HG02623 (cell line): ENCODE results near the gene SYMPK.
"Not testable (repeated sequence)": the region's sequence is repeated elsewhere in the genome, so short reads cannot be mapped to it uniquely, and the experiment has no call there.

Experiments used
- ATAC-seq: cut with Tn5 transposase; IDR thresholded peaks from one replicate; pipeline ENCODE4 v1.9.1; 2021; ENCODE audit warnings: moderate library complexity; ENCODE audit not compliant: unreplicated experiment

The SYMPK gene

GRCh38 chr19:45870798-45871197, 7.9 kb upstream of the SYMPK start:
- ATAC-seq, result no peak

- not testable (repeated sequence) for ATAC-seq
Measured at GRCh38 chr19:45867241-45867640, 4.3 kb upstream of the SYMPK start.

GRCh38 chr19:45866400-45867176, 3.6 kb upstream of the SYMPK start:
- no peak for ATAC-seq

- no peak for ATAC-seq
Measured at GRCh38 chr19:45865269-45865948, 2.5 kb upstream of the SYMPK start.

DNA sequence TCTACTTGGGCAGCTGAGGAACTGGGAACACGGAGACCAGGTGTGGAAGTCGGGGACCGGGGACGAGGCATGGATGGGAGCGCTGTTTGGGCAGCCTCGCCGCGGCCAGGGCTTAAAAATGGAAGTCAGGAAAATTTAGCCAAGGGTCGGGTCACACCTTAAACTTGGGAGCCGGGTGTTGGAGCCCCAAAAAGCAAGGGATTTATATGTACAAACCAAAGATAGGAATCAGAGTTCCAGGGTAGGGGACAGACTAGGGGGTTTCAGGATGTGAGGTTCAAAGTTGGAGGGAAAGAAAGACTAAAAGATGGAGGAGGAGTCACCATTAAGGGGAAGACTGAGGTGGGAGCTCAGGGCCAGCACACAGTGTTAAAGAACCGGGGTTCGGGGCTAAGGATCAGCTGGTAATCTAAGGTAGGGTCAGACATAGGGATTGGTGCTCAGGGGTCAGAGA, 1.7 kb upstream of the SYMPK start:
- no peak for ATAC-seq

- no peak for ATAC-seq
Measured at GRCh38 chr19:45863840-45864628, 1.1 kb upstream of the SYMPK start, which contains the start of gene FOXA3. Gene FOXA3, plus strand, starts transcription at chr19:45864326. Its CDS starts 131 bp downstream, at chr19:45864457.

DNA sequence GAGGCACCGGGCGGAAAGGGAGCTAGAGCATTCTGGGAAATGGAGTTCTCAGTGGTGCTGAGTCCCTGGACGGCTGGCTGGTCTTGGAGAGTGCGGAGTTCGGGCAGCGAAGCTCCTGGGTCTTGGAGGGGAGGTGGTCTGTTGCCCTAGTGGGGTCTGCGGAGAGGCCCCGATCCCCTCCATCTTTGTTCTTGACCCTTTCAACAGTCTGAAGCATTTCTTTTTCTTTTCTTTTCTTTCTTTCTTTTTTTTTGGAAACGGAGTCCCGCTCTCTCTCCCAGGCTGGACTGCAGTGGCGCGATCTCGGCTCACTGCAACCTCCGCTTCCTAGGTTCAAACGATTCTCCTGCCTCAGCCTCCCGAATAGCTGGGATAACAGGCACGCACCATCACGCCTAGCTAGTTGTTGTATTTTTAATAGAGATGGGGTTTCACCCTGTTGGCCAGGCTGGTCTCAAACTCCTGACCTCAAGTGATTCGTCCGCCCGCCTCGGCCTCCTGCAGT, 440 bp upstream of the SYMPK start:
- no peak for ATAC-seq

DNA sequence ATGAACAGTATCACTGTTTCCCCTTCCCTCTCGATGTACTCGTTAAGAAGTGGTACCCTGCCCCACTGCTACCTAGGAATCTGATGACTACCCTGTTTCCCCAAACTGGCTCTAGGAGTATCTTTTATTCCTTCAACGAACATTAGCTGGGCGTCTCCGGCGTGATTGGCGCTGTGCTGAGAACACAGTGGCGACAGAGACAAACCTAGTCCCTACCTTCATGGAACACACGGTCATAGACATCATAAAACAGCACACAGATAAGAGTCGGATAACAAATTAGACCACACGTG, 730 bp downstream of the SYMPK start:
- no peak for ATAC-seq

DNA sequence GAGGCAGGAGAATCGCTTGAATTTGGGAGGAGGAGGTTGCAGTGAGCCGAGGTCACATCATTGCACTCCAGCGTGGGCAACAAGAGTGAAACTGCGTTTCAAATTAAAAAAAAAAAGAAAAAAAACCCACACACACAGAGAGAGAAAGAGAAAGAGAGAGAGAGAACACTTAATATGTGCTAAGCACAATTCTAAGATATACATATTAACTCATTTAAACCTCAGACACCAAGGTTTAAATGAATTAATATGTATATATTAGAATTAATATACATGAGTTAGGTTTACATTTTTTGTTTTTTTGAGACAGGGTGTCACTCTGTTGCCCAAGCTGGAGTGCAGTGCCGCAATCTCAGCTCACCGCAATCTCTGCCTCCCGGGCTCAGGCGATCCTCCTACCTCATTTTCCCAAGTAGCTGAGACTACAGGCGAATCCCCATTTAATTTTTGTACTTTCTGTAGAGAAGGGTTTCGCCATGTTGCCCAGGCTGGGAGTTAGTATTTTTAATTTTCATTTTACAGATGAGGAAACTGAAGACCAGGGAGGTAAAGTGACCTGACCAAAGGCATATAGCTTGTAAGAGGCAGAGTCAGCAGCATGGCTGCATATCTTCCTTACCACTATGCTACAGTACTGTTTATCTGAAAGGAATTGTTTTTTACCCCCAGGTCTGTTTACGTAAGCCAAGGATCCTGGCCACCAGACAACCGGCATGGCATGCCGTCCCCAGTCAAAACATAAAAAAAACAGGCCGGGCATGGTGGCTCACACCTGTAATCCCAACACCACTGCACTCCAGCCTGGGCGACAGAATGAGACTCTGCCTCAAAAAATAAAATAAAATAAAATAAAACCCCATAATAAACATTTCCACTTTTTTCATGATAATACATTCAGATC, 2.3 kb downstream of the SYMPK start:
- no peak for ATAC-seq

DNA sequence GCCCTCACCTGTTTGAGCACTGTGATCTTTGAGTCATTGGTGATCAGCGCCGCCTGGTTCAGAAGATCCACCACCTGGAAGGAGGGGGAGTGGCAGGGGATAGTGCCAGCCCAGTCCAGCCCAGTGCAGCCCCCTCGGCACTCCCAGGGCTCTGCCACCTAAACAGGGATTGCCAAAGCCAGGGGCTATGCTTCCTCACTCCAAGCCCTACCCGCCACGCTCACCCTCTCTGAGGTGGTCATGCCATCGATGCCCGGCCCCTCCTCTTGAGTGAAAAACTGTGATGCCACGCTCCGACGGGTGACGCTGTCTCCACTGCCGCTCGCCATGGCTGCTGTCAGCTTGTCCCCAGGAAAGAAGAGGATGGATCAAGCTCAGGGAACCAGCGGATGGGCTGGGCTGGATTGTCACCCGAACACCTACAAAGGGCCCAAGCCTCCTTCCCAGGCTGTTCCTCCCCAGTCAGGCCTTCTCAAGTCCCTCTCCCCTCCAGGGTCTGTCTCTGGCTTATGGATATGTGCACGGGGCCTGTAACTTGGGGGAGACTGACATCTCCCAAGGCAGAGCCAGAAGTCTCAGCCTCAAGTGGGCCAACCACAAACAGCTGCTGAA, 8.7 kb downstream of the SYMPK start:
- no peak for ATAC-seq

DNA sequence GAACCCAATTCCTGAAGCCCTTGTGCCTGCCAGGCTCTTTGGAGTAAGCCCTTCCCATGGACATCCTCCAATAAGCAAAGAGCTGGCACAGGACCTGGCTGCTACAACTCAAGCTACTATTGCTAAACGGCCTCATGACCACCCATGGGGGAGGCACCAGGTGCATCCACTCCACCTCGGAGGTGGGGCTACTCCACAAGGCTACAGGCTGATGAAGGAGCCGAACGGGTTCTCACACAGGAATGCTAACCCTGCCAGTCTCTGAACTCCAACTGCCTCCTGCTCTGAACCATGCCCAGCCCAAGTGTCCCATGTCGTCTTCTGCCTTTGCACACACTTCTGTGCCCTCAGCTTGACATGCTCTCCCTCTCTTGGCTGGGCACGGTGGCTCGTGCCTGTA, 10.0 kb downstream of the SYMPK start:
- no peak for ATAC-seq

- no peak for ATAC-seq
Measured at GRCh38 chr19:45852145-45852750, 10.7 kb downstream of the SYMPK start.

DNA sequence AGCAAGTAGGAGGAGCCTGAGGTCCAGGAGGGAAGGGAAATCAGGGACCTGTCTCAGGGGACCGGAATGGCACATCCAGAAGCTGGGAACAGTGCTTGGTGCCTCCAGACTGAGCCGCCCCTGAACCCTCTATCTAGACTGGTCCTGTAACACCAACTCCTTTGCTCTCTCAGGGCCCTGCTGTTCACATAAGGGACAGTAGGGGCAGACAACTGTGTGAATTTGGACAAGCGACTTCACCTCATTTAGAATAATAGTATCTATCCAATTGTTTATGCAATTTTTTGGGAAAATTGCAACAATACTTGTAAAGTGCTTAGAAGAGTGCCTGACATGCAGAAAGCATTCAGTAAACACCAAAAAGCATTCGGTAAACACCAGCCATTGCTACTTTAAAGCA, 14.0 kb downstream of the SYMPK start:
- ATAC-seq, result no peak

DNA sequence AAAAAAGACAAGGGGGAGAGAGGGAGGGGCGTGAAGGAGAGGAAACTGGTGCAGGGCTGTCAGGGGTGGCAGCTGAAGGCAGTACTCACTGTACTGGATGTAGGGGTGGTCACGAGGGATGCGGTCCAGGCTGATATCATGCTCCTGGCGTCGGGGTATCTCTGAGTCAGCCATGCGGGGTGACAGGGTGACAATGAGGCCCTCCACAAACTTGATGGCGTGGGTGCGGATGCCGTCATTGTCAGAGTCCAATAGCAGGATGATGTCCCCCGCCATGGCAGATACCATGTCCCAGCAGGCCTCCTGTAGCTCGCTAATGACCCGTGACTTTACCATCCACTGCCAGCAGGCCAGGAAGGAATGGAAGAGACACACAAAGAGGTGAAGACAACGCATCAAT, 15.3 kb downstream of the SYMPK start:
- no peak for ATAC-seq

- no peak for ATAC-seq
Measured at GRCh38 chr19:45842198-45842597, 20.7 kb downstream of the SYMPK start.

- ATAC-seq, result no peak
Measured at GRCh38 chr19:45834970-45835369, 28.0 kb downstream of the SYMPK start.

DNA sequence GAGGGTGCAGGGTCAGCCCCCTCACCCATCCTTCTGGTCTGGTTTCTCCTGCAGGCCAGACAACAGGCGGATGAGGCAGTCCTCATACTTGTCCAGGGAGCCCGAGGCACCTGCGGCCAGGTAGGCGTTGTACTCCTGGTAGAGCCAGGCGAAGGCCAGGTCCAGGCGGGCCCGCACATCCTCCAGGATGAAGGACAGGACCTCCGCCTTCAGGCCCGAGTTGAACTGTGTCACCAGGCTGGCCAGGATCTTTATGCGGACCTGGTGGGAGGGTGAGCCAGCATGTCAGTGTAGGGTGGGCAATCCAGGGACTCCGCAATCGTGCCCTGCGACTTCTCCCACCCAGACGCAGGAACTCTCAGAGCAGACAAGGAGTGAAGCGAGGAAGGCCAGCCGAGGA, 34.0 kb downstream of the SYMPK start:
- no peak for ATAC-seq

DNA sequence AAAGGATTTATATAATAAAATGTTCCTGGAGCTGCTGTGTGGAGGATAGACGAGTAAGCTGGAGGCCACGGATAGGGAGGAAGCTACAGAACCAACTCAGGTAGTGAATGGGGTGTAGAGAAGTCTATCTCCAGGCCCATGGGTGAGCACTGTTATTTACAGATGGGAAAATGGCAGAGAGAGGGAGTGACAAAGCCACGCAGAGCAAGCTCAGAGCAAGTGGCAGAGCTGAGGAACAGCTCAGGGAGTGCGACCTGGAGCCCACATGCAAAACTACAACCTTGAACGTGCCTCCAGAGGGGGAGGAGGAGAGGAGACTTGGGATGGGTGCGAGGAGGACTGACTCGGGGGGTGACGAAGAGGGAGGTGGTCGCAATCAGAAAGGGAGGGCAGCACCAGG, 34.4 kb downstream of the SYMPK start:
- no peak for ATAC-seq

- no peak for ATAC-seq
Measured at GRCh38 chr19:45827459-45828093, 35.4 kb downstream of the SYMPK start.
